ENCODE measurements around the gene UBE2O. TPM values are rescaled to one million over a fixed set of nuclear protein-coding genes. Genes with fewer than 3 reads are reported as not detected.

UBE2O gene
- total RNA-seq, 1 donor from 2014 or later: 35.7 TPM

DNA sequence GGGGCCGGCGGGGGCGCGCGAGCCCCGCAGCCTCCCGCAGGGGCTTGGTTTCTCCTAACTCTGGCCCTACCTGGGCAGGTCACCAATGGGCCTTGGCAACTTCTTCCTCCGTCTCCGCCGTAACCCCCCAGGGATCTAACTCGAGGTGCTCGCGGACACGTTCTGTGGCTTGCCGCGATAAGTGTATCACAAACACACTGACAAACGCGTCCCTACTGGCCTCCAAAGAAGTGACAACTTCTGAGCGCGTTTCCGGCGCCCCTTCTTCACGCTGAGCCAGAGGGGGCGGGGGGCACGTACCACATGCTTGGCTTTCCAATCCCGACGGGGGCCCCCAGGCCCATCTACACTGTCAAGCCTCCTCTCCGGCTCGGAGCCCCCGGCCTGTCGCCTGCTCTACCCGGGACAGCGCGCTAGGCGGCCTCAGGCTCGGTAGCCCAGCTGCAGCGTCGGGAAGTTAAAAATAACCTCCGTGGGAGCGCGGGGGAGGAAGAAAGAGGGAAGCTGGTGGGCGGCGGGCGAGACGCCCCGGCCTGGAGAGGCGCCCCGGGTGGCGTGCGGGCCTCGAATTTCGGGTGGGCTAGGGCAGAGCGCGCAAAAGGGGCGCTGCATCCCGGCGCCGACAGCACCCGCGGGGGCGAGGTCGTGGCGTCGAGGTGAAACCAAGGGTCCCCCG, 69.3 kb downstream of the UBE2O start:
- peak; percentile 56 for DNase-seq
- Histone ChIP-seq H3K4me3 (peak overlapping the region; percentile 75), H3K27ac (replicated peaks) (peak overlapping the region; percentile 89), H3K9me3 (replicated peaks) (no peaks in the 10 kb centered on the region), H3K36me3 (no peaks in the 10 kb centered on the region), H3K27me3 (ENCODE audit: low read depth) (no peaks in the 10 kb centered on the region), H3K4me1 (peaks cover 43% of the 10 kb centered on the region)
- TF ChIP-seq, protein P1, sequence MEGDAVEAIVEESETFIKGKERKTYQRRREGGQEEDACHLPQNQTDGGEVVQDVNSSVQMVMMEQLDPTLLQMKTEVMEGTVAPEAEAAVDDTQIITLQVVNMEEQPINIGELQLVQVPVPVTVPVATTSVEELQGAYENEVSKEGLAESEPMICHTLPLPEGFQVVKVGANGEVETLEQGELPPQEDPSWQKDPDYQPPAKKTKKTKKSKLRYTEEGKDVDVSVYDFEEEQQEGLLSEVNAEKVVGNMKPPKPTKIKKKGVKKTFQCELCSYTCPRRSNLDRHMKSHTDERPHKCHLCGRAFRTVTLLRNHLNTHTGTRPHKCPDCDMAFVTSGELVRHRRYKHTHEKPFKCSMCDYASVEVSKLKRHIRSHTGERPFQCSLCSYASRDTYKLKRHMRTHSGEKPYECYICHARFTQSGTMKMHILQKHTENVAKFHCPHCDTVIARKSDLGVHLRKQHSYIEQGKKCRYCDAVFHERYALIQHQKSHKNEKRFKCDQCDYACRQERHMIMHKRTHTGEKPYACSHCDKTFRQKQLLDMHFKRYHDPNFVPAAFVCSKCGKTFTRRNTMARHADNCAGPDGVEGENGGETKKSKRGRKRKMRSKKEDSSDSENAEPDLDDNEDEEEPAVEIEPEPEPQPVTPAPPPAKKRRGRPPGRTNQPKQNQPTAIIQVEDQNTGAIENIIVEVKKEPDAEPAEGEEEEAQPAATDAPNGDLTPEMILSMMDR (IDR thresholded peaks at IDR 0.05; ENCODE audit: borderline replicate concordance): peak; percentile 57
- intact Hi-C loops (cut with micrococcal nuclease): no loop called here

DNA sequence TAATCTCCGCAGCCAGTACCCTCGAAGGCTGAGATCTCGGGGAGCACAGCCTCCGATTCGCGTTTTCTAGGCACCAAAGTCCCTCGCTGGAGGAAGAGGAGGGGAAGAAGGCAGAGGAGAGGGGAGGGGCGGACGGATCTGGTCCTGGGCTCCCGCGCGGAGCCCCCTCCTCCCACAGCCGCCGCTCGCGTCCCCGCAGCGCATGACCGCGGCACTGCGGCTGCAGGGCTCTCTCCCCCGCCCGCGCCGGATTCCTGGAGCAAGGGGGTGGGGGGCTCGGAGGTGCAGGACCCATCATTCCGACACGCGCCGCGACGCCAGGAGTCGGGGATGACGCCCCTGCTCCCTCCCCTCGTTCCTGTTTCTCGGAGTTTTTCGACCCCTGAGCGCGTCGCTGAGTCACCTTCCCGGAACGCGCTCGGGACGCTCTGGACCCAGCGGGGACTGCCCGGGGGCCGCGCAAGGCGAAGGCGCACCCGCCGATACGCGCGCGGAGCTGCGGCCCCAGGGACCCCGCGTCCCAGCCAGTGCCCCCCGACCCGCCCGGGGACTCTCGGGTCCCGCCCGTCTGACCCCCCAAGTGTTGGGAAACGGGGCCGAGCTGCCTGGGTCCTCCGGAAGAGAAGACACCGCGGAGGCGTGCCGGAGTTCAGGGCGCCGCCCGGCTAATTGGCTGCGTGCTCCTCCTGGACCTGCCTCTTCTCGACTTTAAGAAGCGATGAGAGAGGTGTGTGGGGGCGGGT, 70.0 kb downstream of the UBE2O start:
- DNase-seq: peak; percentile 58
- peak overlapping the region; percentile 89 for H3K27ac ChIP-seq (replicated peaks)
- H3K4me1 ChIP-seq: peaks cover 43% of the 10 kb centered on the region
- no peaks in the 10 kb centered on the region for H3K27me3 ChIP-seq (ENCODE audit: low read depth)
- TF ChIP-seq, protein P1 (IDR thresholded peaks at IDR 0.05; ENCODE audit: borderline replicate concordance): no peak
- intact Hi-C loops (cut with micrococcal nuclease): no loop called here
- no peaks in the 10 kb centered on the region for H3K9me3 ChIP-seq (replicated peaks)
- peak overlapping the region; percentile 75 for H3K4me3 ChIP-seq
- no peaks in the 10 kb centered on the region for H3K36me3 ChIP-seq

DNA sequence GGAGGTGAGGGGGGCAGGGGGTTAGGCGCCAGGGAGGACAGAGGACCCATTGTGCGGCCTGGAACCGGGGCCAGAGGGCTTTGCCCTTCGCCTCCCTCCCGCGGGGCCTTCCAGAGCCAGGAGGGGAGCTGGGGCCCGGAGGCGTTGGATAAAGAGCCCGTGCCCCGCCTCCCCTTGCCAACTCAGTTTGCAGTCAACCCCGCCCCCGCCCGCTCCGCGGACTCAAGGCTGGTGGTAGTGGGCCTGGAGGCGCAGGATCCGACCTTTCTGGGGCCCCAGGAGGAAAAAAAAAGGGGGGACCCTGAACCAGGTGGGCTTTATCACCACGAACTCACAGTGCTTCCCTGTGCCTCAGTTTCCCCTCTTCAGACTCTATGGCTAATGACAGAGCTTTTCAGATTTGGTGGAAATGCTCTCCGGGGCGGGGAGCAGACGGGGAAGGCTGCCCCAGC, 70.6 kb downstream of the UBE2O start:
- no peaks in the 10 kb centered on the region for H3K27me3 ChIP-seq (ENCODE audit: low read depth)
- peak overlapping the region; percentile 89 for H3K27ac ChIP-seq (replicated peaks)
- no peaks in the 10 kb centered on the region for H3K9me3 ChIP-seq (replicated peaks)
- H3K4me3 ChIP-seq: peak overlapping the region; percentile 75
- no peaks in the 10 kb centered on the region for H3K36me3 ChIP-seq
- peaks cover 43% of the 10 kb centered on the region for H3K4me1 ChIP-seq
- DNase-seq: no peak
- intact Hi-C loops (cut with micrococcal nuclease): no loop called here
- TF ChIP-seq, protein P1 (IDR thresholded peaks at IDR 0.05; ENCODE audit: borderline replicate concordance): no peak

DNA sequence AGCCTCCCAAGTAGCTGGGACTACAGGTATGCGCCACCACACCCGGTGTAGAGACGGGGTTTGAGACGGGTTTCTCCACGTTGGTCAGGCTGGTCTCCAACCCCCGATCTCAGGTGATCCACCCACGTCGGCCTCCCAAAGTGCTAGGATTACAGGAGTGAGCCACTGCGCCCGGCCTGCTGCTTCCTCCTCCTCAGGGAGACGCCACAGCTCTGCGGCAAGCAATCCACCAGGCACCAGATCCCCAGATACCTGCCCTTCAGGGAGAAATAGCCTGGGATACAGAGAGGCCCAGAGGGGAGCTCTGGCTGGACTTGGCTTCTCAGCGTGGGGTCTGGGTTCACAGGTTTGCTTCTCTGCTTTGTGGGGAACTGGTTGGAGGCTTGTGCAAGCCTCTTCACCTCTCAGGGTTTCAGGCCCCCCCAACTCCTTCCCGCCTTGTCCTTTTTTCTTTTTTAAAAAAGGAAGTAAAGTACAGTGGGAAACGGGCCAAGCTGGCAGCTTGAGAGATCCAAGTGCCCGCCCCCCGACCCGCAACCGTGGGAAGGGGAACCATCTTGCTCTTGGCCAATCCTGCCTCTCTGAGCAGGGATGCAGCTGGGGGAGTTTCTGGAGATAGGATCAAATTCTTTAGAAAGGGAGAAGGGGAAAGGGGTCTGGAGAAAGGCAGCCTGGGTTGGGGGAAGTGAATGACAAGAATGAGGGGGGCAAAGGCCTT, 71.2 kb downstream of the UBE2O start:
- intact Hi-C loops (cut with micrococcal nuclease): no loop called here
- H3K9me3 ChIP-seq (replicated peaks): no peaks in the 10 kb centered on the region
- peaks cover 48% of the 10 kb centered on the region for H3K4me1 ChIP-seq
- H3K4me3 ChIP-seq: peak overlapping the region; percentile 75
- no peaks in the 10 kb centered on the region for H3K36me3 ChIP-seq
- no peaks in the 10 kb centered on the region for H3K27me3 ChIP-seq (ENCODE audit: low read depth)
- H3K27ac ChIP-seq (replicated peaks): no peak overlapping the region
- TF ChIP-seq, protein P1 (IDR thresholded peaks at IDR 0.05; ENCODE audit: borderline replicate concordance): no peak
- no peak for DNase-seq

DNA sequence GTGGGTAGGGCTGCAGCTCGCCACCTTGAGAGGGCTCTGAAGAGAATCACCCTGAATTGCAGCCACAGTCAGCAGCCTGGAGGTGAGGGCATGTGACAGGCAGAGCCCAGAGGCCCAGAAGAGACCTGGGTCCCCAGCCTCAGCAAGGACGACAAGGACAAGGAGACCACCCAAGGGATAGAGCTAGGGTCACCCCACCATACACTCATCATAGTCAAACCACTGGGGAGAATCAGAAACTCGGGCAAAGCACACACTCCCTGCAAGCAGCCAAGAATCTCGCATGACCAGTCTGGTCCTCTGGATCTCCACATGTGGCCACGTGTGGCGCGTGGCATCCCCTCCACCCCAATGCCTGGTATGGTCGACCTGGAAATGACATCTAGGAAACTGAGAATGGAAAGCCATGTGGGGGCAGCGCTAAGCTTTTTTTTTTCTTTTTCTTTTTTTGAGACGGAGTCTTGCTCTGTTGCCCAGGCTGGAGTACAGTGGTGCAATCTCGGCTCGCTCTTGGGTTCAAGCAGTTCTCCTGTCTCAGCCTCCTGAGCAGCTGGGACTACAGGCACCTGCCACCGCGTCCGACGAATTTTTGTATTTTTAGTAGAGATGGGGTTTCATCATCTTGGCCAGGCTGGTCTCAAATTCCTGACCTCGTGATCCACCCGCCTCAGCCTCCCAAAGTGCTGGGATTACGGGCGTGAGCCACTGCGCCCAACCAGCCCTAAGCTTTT, 73.1 kb downstream of the UBE2O start:
- TF ChIP-seq, protein P1 (IDR thresholded peaks at IDR 0.05; ENCODE audit: borderline replicate concordance): no peak
- Histone ChIP-seq H3K27me3 (ENCODE audit: low read depth) (no peaks in the 10 kb centered on the region), H3K9me3 (replicated peaks) (no peaks in the 10 kb centered on the region), H3K36me3 (no peaks in the 10 kb centered on the region), H3K4me3 (no peak overlapping the region), H3K4me1 (peaks cover 46% of the 10 kb centered on the region), H3K27ac (replicated peaks) (no peak overlapping the region)
- intact Hi-C loops (cut with micrococcal nuclease): no loop called here
- no peak for DNase-seq

Data from left ventricle myocardium inferior (tissue), 1 donor.